Measurements from ENCODE around the gene SYNGR4.
"Not testable (repeated sequence)": the region's sequence is repeated elsewhere in the genome, so short reads cannot be mapped to it uniquely, and the experiment has no call there.

SYNGR4 gene

DNA sequence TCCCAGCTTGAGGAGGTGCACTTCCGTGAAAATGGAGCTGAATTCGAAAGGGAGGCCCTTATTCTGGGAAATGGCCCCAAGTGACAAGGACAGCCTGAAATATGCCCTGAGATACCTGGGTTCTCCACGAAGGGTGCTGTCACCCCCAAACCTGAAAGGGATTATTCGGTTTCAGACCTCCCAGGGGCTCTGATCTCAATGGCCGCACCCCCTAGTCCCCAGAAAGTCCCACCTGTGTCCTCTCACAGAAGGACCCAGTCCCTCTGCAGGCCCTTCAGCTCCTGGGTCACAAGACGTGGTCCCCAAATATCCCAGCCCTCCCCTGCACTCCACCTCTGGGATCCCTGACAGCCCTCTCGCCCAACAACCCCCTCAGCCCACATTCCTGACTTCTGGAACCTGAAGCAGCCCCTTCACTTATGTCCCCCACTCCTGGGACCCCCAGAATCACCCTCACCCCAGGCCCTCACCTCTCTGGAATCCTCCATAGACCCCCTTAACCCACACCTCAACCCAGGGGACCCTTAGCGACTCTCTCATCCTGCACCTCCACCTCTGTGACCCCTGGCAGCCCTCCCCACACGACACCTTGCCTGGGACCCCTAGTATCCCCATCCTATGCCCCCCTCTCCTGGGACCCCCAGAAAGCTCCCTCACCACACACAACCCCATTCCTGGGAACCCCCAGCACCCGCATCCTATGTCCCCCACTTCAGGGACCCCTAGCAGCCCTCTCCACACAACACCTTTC, 606 bp downstream of the SYNGR4 start:
- peak overlapping the region; percentile 98 for H3K27ac ChIP-seq
- TF ChIP-seq ZFX (IDR thresholded peaks at IDR 0.05; ENCODE audit: borderline replicate concordance): no peak
- TF ChIP-seq, protein P1, sequence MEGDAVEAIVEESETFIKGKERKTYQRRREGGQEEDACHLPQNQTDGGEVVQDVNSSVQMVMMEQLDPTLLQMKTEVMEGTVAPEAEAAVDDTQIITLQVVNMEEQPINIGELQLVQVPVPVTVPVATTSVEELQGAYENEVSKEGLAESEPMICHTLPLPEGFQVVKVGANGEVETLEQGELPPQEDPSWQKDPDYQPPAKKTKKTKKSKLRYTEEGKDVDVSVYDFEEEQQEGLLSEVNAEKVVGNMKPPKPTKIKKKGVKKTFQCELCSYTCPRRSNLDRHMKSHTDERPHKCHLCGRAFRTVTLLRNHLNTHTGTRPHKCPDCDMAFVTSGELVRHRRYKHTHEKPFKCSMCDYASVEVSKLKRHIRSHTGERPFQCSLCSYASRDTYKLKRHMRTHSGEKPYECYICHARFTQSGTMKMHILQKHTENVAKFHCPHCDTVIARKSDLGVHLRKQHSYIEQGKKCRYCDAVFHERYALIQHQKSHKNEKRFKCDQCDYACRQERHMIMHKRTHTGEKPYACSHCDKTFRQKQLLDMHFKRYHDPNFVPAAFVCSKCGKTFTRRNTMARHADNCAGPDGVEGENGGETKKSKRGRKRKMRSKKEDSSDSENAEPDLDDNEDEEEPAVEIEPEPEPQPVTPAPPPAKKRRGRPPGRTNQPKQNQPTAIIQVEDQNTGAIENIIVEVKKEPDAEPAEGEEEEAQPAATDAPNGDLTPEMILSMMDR (IDR thresholded peaks at IDR 0.05): no peak

DNA sequence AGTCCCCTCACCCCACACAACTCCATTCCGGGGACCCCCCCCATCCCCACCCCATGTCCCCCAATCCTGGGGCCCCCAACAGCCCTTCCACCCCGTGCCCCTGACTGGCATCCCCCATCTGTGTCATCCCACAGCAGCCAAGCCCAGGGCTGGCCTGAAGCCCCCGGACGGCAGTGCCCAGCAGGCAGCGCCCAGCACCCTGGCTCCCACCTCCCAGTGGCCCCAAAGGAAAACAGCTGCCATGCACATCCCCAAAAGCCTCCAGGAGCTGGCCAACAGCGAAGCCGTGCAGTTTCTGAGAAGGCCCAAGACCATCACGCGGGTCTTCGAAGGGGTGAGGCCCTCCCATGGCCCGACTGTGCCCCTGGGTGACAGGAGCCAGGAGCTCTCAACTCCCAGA, 1.4 kb downstream of the SYNGR4 start:
- H3K27ac ChIP-seq: peak overlapping the region; percentile 40; the same call in 1 of the 2 replicates
- no peak for TF ChIP-seq ZFX (IDR thresholded peaks at IDR 0.05; ENCODE audit: borderline replicate concordance)
- TF ChIP-seq, protein P1 (IDR thresholded peaks at IDR 0.05): no peak

DNA sequence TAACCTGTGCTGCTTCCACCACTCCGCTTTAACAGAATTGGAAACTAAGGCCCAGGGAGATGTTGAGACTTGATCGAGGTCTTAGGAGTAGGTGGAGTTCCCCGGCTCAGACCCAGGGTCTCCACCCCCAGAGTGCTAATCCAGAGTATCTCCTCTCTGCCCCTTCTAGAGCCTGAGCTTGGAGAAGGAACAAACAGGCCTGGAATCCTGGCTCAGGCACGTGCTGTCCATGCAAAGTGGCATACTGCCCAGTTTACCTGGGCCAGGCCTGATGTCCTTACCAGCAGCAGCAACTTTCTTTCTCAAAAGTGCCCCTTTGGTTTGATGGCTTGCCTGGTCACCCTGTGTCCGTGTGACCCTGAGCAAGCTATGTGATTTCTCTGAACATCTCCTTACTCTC, 3.7 kb downstream of the SYNGR4 start:
- no peak for TF ChIP-seq ZFX (IDR thresholded peaks at IDR 0.05; ENCODE audit: borderline replicate concordance)
- TF ChIP-seq, protein P1 (IDR thresholded peaks at IDR 0.05): no peak
- peak overlapping the region; percentile 40; the same call in 1 of the 2 replicates for H3K27ac ChIP-seq

DNA sequence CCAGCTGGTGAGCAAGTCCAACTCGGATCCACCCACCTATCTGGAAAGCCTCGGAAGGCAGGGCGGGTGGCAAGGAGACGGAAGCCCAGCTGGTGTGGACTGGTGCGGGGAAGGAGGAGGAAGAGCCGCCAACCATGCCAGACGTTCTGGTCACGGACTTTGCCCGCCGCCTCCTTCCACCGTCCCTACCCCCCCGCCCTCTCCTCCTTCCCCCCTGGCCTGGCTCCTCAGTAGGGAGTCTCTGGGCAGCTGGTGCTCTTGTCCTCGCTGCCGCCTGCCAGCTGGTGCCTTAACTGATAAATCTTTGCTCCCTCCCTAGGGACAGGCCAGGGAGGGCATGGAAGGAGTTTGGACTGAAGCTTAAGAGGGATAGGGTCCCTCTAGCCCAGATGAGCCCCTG, 4.8 kb downstream of the SYNGR4 start:
- no peak overlapping the region for H3K27ac ChIP-seq
- TF ChIP-seq, protein P1 (IDR thresholded peaks at IDR 0.05): no peak
- TF ChIP-seq ZFX (IDR thresholded peaks at IDR 0.05; ENCODE audit: borderline replicate concordance): no peak

DNA sequence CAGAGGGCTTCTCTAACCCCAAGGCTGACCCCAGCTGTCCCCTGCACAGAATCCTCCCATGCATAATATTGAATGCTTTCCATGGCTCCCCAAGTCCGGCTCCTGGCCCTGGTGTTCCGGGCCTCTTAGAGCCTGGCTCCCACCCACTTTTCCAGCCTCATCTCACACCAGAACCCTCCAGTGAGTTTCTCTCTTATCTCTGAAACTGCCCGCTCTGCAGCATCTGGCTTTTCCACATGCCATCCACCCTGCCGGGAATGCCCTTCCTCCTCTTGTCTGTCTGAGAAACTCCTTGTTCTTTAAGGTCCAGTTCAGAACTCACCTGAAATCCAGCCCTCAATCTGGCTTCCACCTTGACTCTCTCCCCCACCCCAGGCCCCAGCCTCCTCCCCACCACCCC, 6.8 kb downstream of the SYNGR4 start:
- TF ChIP-seq ZFX (IDR thresholded peaks at IDR 0.05; ENCODE audit: borderline replicate concordance): no peak
- TF ChIP-seq, protein P1 (IDR thresholded peaks at IDR 0.05): no peak
- H3K27ac ChIP-seq: no peak overlapping the region

- H3K27ac ChIP-seq: no peak overlapping the region
- TF ChIP-seq ZFX (IDR thresholded peaks at IDR 0.05; ENCODE audit: borderline replicate concordance): no peak
- TF ChIP-seq, protein P1 (IDR thresholded peaks at IDR 0.05): no peak
These were observed 7.2 kb downstream of the SYNGR4 start for GRCh38 chr19:48371367-48371766.

DNA sequence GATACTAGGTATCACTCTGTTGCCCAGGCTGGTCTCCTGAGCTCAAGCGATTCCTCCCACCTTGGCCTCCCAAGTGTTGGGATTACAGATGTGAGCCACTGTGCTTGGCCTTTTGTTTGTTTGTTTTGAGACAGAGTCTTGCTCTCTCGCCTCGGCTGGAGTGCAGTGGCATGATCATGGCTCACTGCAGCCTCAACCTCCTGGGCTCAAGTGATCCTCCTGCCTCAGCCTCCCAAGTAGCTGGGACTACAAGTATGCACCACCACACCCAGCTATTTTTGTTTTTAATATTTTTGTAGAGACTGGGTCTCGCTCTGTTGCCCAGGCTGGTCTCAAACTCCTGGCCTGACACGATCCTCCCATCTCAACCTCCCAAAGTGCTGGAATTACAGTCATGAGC, 7.6 kb downstream of the SYNGR4 start:
- not testable (repeated sequence) for H3K27ac ChIP-seq

DNA sequence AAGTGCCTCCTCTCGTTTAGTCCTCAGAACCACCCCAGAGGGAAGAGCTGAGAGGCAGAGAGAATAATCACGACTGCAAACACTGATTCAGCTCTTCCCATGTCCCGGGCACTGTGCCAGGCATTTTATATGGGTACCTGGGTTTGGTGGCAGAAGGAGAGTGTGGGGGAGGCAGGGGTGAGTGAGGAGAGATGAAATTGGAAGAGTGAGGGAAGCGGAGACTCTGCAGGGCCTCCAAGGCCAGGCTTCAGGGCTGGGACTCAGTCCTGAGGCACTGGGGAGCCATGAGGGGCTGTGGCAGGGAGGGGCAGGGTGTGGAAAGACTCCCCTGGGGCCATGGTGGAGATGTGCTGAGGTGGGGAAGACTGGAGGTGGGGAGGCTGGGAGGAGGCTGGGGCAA, 8.7 kb downstream of the SYNGR4 start:
- TF ChIP-seq, protein P1 (IDR thresholded peaks at IDR 0.05): no peak
- TF ChIP-seq ZFX (IDR thresholded peaks at IDR 0.05; ENCODE audit: borderline replicate concordance): no peak
- no peak overlapping the region for H3K27ac ChIP-seq
